ENCODE measurements around the gene SLC7A7.
"Not testable (repeated sequence)": the region's sequence is repeated elsewhere in the genome, so short reads cannot be mapped to it uniquely, and the experiment has no call there.

The SLC7A7 gene

DNA sequence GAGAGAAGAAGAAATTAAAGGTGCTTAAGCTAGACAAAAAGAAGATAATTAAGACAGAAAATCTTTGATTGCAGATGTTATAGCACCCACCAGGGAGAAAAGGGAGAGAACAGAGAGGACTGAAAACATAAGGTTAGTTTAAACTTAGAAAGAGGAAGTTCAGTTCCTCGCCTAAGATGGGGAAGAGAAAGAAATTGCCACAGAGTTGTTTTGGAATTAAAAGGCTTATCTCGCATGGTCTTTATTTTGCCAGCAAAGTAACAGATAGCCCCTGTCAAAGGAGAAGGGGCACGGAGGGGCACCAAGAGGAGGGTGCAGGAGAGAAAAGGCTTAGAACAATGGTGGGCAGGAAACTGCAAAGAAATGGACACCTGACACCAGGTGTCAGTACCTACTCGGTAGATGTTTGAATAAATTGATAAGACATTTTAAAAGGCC, 66.6 kb downstream of the SLC7A7 start:
- no peak for DNase-seq (ENCODE audit: low read depth)

DNA sequence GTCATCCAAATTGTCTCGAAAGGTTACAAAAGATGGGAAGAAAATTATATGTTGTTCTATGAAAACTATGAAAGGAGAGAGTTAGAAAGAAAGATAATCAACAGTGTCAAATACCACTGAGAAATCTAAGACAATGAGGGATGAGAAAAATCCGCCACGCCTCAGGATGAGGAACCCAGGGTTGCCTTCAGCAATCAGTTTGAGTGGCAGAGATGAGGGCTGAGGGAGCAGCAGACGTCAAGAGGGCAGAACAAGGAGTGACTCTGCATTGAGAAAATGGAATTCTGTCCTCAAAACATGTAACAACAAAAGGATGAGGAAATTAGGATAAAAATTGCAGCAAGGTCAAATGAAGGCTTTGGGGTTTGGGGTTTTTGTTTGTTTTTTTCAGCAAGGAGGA, 67.0 kb downstream of the SLC7A7 start:
- no peak for DNase-seq (ENCODE audit: low read depth)

DNA sequence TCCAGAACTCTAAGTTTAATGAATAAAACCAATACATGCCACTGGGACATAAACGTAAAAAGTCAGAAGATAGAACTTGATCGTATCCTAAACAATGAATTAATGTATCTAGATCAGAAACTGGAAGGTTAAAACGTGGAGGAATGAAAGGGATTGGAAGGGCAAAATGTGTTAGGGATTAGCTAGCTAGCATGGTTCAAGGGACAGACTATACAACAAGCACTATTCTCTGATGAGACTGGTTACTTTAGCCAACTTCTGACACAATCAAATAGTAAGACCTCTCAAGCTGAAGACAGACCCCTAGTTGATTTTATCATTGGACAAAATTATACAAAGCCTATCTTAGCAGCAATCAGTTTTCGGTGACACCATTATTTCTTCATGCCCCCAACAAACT, 67.5 kb downstream of the SLC7A7 start:
- no peak for DNase-seq (ENCODE audit: low read depth)

DNA sequence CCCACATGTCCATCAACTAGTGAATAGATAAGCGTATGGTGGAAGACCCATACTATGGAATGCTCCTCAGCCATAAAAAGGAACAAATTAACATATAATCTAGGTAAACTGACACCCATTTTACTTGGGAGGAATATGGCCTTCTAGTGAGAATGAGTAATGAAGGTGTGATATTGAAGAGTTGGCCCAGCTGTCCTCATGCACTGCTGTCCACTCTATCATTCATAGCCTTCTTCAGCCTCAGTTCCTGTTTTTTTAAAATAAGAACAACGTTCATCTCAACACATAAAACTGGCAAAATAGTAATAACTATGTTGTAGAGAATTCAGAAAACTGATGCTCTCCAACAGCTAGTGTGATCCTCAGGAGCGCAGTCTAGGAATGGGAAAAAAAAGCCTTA, 75.2 kb downstream of the SLC7A7 start:
- no peak for DNase-seq (ENCODE audit: low read depth)

DNA sequence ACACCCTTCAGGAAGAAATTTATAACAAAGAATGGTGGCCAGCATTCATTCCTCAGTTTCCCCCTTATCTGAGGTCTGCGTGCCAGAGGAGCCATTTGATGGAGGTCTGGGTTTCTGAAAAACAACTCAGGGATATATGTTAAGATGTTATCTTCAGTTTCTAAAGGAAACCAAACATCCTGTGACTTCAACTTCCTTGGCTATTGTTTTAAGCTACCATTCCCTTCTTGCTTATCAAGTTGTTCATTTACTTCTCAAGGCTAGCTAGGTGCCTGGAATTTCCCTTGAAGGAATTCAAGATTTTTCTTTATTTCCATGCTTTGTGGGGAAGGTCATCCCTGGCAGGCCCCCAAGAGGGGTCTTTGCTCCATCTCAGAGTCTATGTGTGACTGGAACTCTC, 75.8 kb downstream of the SLC7A7 start:
- DNase-seq (ENCODE audit: low read depth), result no peak

DNA sequence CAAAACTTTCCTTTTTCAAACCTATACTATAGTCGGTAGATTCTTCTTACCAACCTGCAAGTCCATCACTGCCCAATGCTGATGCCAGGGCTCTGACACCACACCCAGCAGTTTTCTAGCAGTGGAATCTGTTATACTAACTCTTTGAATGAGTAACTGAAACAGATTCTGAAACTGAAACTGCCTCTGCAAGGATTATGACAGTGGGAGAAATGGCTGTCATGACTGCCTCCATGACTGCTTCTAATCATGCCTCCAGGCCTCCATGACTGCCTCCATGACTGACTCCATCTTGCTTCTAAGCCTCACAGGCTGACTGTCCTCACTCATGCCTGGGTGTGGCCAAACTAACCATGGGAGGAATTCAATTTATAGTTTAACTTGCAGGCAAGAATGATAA, 78.2 kb downstream of the SLC7A7 start:
- DNase-seq (ENCODE audit: low read depth), result no peak

DNA sequence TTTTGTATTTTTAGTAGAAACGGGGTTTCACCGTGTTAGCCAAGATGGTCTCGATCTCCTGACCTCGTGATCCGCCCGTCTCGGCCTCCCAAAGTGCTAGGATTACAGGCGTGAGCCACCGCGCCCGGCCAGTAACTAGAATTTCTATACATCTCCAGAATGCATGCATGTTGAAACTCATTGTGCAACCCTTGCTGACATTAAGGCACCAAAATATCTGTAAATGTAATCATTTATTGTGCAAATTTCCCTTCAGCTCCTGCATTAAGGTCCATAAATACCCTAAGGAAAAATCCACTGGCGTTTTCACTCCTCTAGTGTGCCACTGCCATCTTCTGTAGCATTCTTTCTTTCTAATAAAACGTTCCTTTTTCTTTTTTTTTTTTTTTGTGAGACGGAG, 78.9 kb downstream of the SLC7A7 start:
- DNase-seq (ENCODE audit: low read depth), result not testable (repeated sequence)

DNA sequence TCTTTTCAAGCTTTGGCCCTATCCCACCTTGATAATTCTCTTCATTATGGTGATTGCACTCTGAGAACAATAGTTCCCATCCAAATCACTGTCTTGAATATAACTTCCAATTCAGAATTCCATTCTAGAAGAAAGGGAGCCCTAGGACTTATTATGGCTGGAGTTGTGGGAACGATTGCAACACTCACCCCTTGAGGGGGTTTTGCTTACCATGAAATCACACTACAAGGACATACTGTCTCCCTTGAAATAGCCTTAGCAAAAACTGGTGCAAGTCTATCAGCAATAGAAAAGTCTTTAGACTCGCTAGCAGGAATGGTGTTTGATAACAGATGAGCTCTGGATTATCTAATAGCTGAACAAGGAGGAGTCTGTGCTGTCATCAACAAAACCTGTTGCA, 80.1 kb downstream of the SLC7A7 start:
- DNase-seq (ENCODE audit: low read depth), result no peak

DNA sequence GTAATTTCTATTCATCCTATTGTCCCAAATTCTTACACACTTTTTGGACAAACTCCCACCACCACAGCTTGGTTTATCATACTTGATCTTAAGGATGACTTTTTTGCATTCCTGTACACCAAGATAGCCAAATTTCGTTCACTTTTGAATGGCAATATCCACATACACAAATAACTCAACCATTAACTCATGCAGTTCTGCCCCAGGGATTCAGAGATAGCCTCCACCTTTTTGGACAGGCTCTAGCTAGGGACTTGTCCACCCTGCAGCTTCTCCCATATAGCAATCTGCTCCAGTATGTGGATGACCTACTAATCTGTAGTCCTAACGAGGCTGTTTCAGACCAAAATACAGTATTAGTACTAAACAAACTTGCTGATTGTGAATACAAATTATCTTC, 81.4 kb downstream of the SLC7A7 start:
- DNase-seq (ENCODE audit: low read depth), result no peak

DNA sequence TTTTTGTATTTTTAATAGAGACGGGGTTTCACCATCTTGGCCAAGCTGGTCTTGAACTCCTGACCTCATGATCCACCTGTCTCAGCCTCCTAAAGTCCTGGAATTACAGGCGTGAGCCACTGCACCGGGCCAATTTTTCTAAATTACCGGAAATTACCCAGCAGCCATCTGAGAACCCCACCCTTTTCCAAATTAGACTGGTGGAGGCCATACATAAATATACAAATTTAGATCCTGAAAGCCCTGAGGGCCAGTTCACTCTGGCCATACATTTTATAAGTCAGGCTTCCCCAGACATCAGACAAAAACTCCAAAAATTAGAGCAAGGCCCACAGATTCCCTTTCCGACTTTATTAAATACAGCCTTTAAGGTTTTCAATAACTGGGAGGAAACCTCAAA, 83.2 kb downstream of the SLC7A7 start:
- DNase-seq (ENCODE audit: low read depth), result not testable (repeated sequence)

DNA sequence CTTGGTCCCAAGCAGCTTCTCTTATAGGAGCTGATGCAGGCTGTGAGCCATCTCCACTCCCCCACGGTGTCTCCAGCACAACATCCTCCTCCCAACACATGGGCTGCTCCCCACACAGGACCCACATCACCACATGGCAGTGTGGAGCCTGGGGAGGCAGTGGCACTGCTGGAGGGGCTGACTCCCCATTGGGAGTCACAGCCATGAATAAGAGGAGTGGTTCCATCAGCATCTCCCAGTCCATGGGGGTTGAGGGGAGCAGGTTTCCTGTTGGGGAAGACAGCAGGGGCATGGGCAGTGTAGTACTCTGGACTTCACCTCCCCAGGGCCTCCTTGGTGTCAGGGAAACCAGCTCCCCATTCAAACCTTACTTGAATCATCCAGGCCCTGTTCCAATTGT, 89.2 kb downstream of the SLC7A7 start:
- no peak for DNase-seq (ENCODE audit: low read depth)

DNA sequence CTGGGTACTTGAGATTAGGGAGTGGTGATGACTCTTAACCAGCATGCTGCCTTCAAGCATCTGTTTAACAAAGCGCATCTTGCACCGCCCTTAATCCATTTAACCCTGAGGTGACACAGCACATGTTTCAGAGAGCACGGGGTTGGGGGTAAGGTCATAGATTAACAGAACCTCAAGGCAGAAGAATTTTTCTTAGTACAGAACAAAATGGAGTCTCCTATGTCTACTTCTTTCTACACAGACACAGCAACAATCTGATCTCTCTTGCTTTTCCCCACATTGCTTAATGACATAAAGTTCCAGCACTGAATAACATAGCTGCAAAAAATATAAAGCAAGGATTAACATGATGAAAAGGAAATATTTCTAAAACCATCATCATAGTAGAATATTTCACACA, 89.9 kb downstream of the SLC7A7 start:
- not testable (repeated sequence) for DNase-seq (ENCODE audit: low read depth)

DNA sequence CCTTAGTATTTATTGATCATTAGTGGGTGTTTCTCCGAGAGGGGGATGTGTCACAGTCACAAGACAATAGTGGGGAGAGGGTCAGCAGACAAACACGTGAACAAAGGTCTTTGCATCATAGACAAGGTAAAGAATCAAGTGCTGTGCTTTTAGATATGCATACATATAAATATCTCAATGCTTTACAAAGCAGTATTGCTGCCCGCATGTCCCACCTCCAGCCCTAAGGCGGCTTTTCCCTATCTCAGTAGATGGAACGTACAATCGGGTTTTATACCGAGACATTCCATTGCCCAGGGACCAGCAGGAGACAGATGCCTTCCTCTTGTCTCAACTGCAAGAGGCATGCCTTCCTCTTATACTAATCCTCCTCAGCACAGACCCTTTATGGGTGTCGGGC, 90.4 kb downstream of the SLC7A7 start:
- DNase-seq (ENCODE audit: low read depth), result not testable (repeated sequence)

DNA sequence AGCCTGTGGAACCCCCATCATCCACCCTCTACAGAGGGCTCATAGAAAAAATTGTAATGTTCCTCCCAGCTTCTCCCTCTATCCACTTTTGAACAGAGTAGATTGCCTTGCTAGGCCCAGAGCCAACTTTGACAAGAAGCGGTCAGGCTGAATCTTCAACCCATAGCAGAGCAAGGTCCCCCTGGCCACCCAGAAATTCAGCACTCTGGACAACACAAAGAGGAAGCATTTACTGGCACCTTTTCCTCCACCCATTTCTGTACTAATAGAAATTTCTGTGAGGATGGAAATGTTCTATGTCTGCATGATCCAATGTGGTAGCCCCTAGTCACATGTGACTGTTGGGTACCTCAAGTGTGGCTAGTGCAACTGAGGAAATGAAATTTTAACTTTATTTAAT, 91.4 kb downstream of the SLC7A7 start:
- no peak for DNase-seq (ENCODE audit: low read depth)
